Lower lobe of right lung (tissue), 2 donors: ENCODE measurements around the gene COL18A1. TPM values are rescaled to one million over a fixed set of nuclear protein-coding genes. Genes with fewer than 3 reads are reported as not detected.

ENCODE experiments used
- ATAC-seq, 2 donors: fragments of 200-7000 bp; cut with Tn5 transposase; one replicate each; pipeline ENCODE4 v1.9.1; 2020 to 2022; ENCODE audit warnings: mild to moderate bottlenecking in 2 of 2, moderate library complexity in 2 of 2
- DNase-seq: peaks from one replicate; pipeline ENCODE4 v3.0.0-alpha.2; 2020
- H3K27ac ChIP-seq: fragments of 200-600 bp; one replicate; pipeline ENCODE4 v1.8.0; 2022
- H3K27me3 ChIP-seq: fragments of 200-600 bp; one replicate; pipeline ENCODE4 v1.8.0; 2022; ENCODE audit warnings: low read depth
- H3K36me3 ChIP-seq: fragments of 200-600 bp; one replicate; pipeline ENCODE4 v1.8.0; 2022; ENCODE audit warnings: mild to moderate bottlenecking
- H3K4me1 ChIP-seq: fragments of 200-600 bp; one replicate; pipeline ENCODE4 v1.8.0; 2022
- H3K4me3 ChIP-seq: fragments of 200-600 bp; one replicate; pipeline ENCODE4 v1.8.0; 2022; ENCODE audit warnings: mild to moderate bottlenecking
- H3K9me3 ChIP-seq: fragments of 200-600 bp; one replicate; pipeline ENCODE4 v1.8.0; 2022
- CTCF ChIP-seq: fragments of 200-600 bp; IDR thresholded peaks from one replicate; pipeline ENCODE4 v1.8.0; 2022; ENCODE audit warnings: antibody characterized with exemption, mild to moderate bottlenecking
- intact Hi-C: fragments of 100-400 bp; cut with DNase I; formaldehyde crosslinking; loops from one replicate; pipeline ENCODE4 v1.11.0; 2022
- total RNA-seq: library from RNA; stranded (reverse); fragmentation: NEBNext Ultra II Directional; extraction: Animal tissue kit (Norgen Biotek cat#: 25700); gene quantifications from one replicate; pipeline ENCODE4 v1.2.1, GENCODE V29; 2021
- donor health status: DM: no; HTN: yes; CAD: no; lungs with severe emphysema.

COL18A1 gene
- total RNA-seq, 1 donor from 2014 or later: 45.1 TPM

DNA sequence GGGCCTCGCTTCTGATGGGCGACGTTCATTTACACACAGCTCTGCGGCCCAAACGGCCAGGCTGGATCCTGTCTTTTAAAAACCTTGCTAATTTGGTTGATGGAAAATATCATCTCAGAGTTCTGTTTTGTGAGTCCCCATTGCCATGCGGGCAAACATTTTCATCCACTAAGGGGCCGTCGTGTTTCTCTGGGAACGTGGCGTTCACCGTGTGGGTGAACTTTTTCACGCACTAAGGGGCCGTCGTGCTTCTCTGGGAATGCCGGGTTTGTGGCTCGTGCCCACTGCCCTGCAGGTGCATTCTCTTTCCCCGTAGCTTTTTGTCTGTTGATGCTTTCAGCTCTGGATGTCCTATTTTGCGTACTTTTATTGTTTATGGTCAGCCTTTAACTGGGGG is 6.8 kb downstream of the COL18A1 start:
- no peaks in the 10 kb centered on the region for H3K9me3 ChIP-seq
- H3K27ac ChIP-seq: no peak overlapping the region
- H3K4me1 ChIP-seq: peaks cover 7% of the 10 kb centered on the region
- no peaks in the 10 kb centered on the region for H3K36me3 ChIP-seq
- no peak overlapping the region for H3K4me3 ChIP-seq
- H3K27me3 ChIP-seq: peaks cover 14% of the 10 kb centered on the region
- DNase-seq (no peak), ATAC-seq (no peak)
- intact Hi-C loops: no loop called here
- no peak for TF ChIP-seq CTCF

GRCh38 chr21:45412491-45412890 is 7.5 kb downstream of the COL18A1 start:
- ATAC-seq (no peak), DNase-seq (no peak)
- Histone ChIP-seq H3K27me3 (peaks cover 8% of the 10 kb centered on the region), H3K27ac (no peak overlapping the region), H3K9me3 (no peaks in the 10 kb centered on the region), H3K4me3 (no peak overlapping the region), H3K36me3 (no peaks in the 10 kb centered on the region), H3K4me1 (peaks cover 7% of the 10 kb centered on the region)
- intact Hi-C loops: no loop called here
- TF ChIP-seq CTCF: no peak

DNA sequence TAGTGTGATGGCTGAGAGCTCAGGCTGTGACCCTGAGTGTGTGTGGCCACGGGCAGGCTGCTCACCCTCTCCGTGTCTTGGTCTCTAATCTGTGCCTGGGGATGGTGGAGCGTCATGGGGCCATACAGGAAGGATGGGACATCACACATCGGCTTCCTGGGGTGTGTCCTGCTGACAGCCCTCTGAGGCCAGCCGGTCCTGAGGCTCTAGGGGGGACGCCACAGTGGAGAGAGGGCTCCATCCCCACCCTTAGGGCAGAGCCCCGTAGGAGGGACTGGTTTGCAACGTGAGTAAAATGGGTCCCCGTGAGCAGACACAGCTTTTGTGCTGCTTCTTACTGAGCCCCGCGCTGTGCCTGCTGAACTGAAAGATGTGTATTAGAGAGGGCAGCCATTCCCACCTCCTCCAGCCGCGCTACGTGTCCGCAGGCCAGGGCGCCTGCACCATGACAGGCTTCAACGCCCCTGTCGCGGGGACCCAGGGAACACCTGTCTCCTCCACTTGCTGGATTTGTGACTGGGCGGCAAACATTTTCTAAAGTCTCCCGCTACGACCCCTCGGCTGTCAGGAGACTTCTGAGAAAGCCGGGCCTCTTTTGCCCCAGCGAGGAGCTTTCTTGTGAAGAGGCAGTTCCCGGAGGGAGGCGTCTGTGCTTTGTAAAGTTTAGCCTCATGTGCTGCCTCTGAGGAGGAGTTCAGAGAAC is 8.1 kb downstream of the COL18A1 start:
- intact Hi-C loops: no loop called here
- ATAC-seq (no peak), DNase-seq (no peak)

DNA sequence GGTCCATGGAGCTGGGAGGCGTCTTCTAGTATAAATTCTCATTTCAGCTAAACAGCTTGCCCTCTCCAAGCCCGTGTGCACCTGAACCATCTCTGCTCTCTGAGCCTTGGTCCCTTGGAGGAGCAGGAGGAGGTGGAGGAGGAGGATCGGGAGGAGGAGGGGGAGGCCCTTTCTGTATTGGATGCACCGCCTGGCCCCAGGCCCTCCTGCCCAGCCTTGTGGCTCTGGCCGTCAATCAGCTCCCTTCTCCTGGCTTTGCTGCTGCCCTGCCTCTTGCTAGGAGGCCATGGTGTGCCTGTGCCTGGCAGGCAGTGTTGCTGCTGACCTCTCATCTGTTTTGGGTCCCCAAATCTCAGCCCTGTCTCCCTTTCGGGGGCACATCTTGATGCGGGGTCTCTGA is 9.0 kb downstream of the COL18A1 start:
- no peaks in the 10 kb centered on the region for H3K27me3 ChIP-seq
- no peak for ATAC-seq
- no peak overlapping the region for H3K27ac ChIP-seq
- intact Hi-C loops: no loop called here
- peaks cover 7% of the 10 kb centered on the region for H3K4me1 ChIP-seq
- H3K36me3 ChIP-seq: no peaks in the 10 kb centered on the region
- H3K9me3 ChIP-seq: no peaks in the 10 kb centered on the region
- no peak overlapping the region for H3K4me3 ChIP-seq
- no peak for TF ChIP-seq CTCF
- peak; percentile 27 for DNase-seq

More for the DNA sequence above, 8.1 kb downstream of the COL18A1 start:
- peaks cover 7% of the 10 kb centered on the region for H3K4me1 ChIP-seq
- H3K27me3 ChIP-seq: peaks cover 6% of the 10 kb centered on the region
- no peak for TF ChIP-seq CTCF
- no peak overlapping the region for H3K4me3 ChIP-seq
- H3K36me3 ChIP-seq: no peaks in the 10 kb centered on the region
- H3K27ac ChIP-seq: no peak overlapping the region
- H3K9me3 ChIP-seq: no peaks in the 10 kb centered on the region

- no peak for TF ChIP-seq CTCF
- Histone ChIP-seq H3K27ac (no peak overlapping the region), H3K36me3 (no peaks in the 10 kb centered on the region), H3K9me3 (no peaks in the 10 kb centered on the region), H3K27me3 (no peaks in the 10 kb centered on the region), H3K4me3 (no peak overlapping the region), H3K4me1 (peaks cover 7% of the 10 kb centered on the region)
- ATAC-seq (no peak), DNase-seq (peak; percentile 28)
- intact Hi-C loops: no loop called here
Measured at GRCh38 chr21:45414396-45415187, 9.6 kb downstream of the COL18A1 start.
